Neural cell (in vitro differentiated cells): Measurements from ENCODE around the gene TRAPPC1. TPM values are rescaled to one million over a fixed set of nuclear protein-coding genes. Genes with fewer than 3 reads are reported as not detected.

Experiments used
- H2AFZ ChIP-seq: fragments of 200-600, 300-800 bp; sonication (generic), shearing (Covaris generic); 2 replicates; pipeline ENCODE4 v1.6.0; 2014; ENCODE audit warnings: low read depth, mild to moderate bottlenecking, antibody characterized with exemption, low read length, moderate library complexity
- H3F3A ChIP-seq: fragments of 200-600 bp; shearing (Covaris generic); 2 replicates; pipeline ENCODE4 v1.6.1; 2016; ENCODE audit warnings: mild to moderate bottlenecking, moderate library complexity, mixed read lengths, antibody characterized with exemption, low read length; ENCODE audit not compliant: insufficient read depth, poor library complexity, severe bottlenecking
- H3K27ac ChIP-seq: fragments of 200-600, 300-800 bp; sonication (generic), shearing (Covaris generic); 2 replicates; pipeline ENCODE4 v1.5.1; 2014; ENCODE audit warnings: mild to moderate bottlenecking, low read length, moderate library complexity
- H3K27me3 ChIP-seq: fragments of 300-800, 200-600 bp; sonication (generic), shearing (Covaris generic); 2 replicates; pipeline ENCODE4 v1.6.0; 2014; ENCODE audit warnings: mild to moderate bottlenecking, low read depth, low read length, moderate library complexity; ENCODE audit not compliant: insufficient read depth
- H3K36me3 ChIP-seq: fragments of 300-800, 200-600 bp; sonication (generic), shearing (Covaris generic); 2 replicates; pipeline ENCODE4 v1.5.1; 2014; ENCODE audit warnings: mild to moderate bottlenecking, antibody characterized with exemption, low read length, moderate library complexity; ENCODE audit not compliant: insufficient read depth
- H3K4me2 ChIP-seq: fragments of 300-800, 200-600 bp; sonication (generic), shearing (Covaris generic); 2 replicates; pipeline ENCODE4 v1.6.0; 2014; ENCODE audit warnings: mild to moderate bottlenecking, low read length
- H3K4me3 ChIP-seq: fragments of 300-800, 200-600 bp; sonication (generic), shearing (Covaris generic); 2 replicates; pipeline ENCODE4 v1.5.1; 2014; ENCODE audit warnings: mild to moderate bottlenecking, low read length, moderate library complexity
- H3K79me2 ChIP-seq: fragments of 200-600 bp; shearing (Covaris generic); replicated peaks from 2 replicates; pipeline ENCODE4 v1.6.0; 2014; ENCODE audit warnings: mild to moderate bottlenecking, low read length, moderate library complexity; ENCODE audit not compliant: insufficient read depth
- H3K9ac ChIP-seq: fragments of 300-800, 200-600 bp; sonication (generic), shearing (Covaris generic); 2 replicates; pipeline ENCODE4 v1.6.1; 2016; ENCODE audit warnings: mild to moderate bottlenecking, low read length, mixed read lengths
- H3K9me2 ChIP-seq: fragments of 200-600 bp; shearing (Covaris generic); 2 replicates; pipeline ENCODE4 v1.6.1; 2016; ENCODE audit warnings: mild to moderate bottlenecking, low read length, mixed read lengths; ENCODE audit not compliant: insufficient read depth
- H3K9me3 ChIP-seq: fragments of 200-600, 300-800 bp; sonication (generic), shearing (Covaris generic); 2 replicates; pipeline ENCODE4 v1.6.1; 2016; ENCODE audit warnings: mild to moderate bottlenecking, mixed run types, low read length, moderate library complexity, mixed read lengths
- H4K20me1 ChIP-seq: fragments of 200-600 bp; shearing (Covaris generic); 2 replicates; pipeline ENCODE4 v1.6.1; 2016; ENCODE audit warnings: mild to moderate bottlenecking, mixed run types; ENCODE audit not compliant: insufficient read depth
- EP300 ChIP-seq: fragments of 450-650 bp; conservative IDR thresholded peaks from 2 replicates; pipeline ENCODE4 v1.6.1; 2014; ENCODE audit warnings: antibody characterized with exemption, mild to moderate bottlenecking, moderate library complexity; ENCODE audit not compliant: poor library complexity, severe bottlenecking
- EZH2 ChIP-seq: fragments of 200-600, 300-800 bp; shearing (Covaris generic), sonication (generic); IDR thresholded peaks from 2 replicates; pipeline ENCODE4 v1.6.1; 2014; ENCODE audit warnings: antibody characterized with exemption, low read length, borderline replicate concordance, mild to moderate bottlenecking; ENCODE audit not compliant: insufficient read depth, poor library complexity, severe bottlenecking
- MXI1 ChIP-seq: fragments of 450-650 bp; conservative IDR thresholded peaks from 2 replicates; pipeline ENCODE4 v1.6.1; 2014; ENCODE audit warnings: antibody characterized with exemption, mild to moderate bottlenecking; ENCODE audit not compliant: poor library complexity, severe bottlenecking
- POLR2AphosphoS5 ChIP-seq: IDR thresholded peaks from 2 replicates; pipeline ENCODE4 v1.6.1; 2012
- RAD21 ChIP-seq: fragments of 450-650 bp; conservative IDR thresholded peaks from 2 replicates; pipeline ENCODE4 v1.6.1; 2014; ENCODE audit warnings: antibody characterized with exemption, mild to moderate bottlenecking, moderate library complexity
- SMC3 ChIP-seq: fragments of 450-650 bp; conservative IDR thresholded peaks from 2 replicates; pipeline ENCODE4 v1.6.1; 2014; ENCODE audit warnings: antibody characterized with exemption, mild to moderate bottlenecking, moderate library complexity; ENCODE audit not compliant: poor library complexity
- TAF1 ChIP-seq: IDR thresholded peaks from 2 replicates; pipeline ENCODE4 v1.6.1; 2012; ENCODE audit warnings: low read depth
- polyA plus RNA-seq: library from polyadenylated mRNA; depleted of rRNA; stranded (reverse); fragments of >200 nt; gene quantifications from 2 replicates; pipeline ENCODE4 v1.2.3, GENCODE V29; 2014
- TF ChIP-seq, protein P1 (sequence below): IDR thresholded peaks from 2 replicates; pipeline ENCODE4 v1.6.1; 2012; ENCODE audit warnings: borderline replicate concordance
- TF ChIP-seq, protein P2 (sequence below): fragments of 450-650 bp; IDR thresholded peaks from 2 replicates; pipeline ENCODE4 v1.5.1; 2014; ENCODE audit warnings: antibody characterized with exemption, mild to moderate bottlenecking, moderate library complexity; ENCODE audit not compliant: poor library complexity, severe bottlenecking

The TRAPPC1 gene
- polyA plus RNA-seq, 1 donor from 2014 or later, result 34.0 TPM

DNA sequence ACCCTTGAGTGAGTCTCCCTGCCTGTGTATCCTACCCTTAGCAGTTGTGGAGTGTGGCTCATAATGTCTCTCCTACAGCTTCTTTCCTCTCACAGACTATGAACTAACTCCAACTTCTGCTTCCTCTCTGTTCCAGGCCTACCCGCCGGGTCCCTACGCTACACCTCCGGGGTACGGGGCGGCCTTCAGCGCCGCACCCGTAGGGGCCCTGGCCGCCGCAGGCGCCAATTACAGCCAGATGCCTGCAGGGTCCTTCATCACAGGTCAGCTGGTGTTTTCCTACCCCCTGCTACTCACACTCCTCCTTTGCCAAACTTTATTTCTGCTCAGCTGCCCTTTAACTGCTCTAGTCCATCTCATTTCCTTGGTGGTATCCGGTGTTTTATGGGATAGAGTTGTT lies 21.0 kb downstream of the TRAPPC1 start:
- Histone ChIP-seq H3K4me3 (no peak overlapping the region), H3F3A (peaks cover 9% of the 10 kb centered on the region), H3K9ac (no peak overlapping the region), H3K36me3 (no peaks in the 10 kb centered on the region), H3K4me2 (no peak overlapping the region), H3K9me3 (no peaks in the 10 kb centered on the region), H4K20me1 (peaks cover 6% of the 10 kb centered on the region), H3K27ac (no peak overlapping the region), H3K27me3 (no peaks in the 10 kb centered on the region), H3K9me2 (no peaks in the 10 kb centered on the region), H2AFZ (no peak overlapping the region), H3K79me2 (no peaks in the 10 kb centered on the region)
- TF ChIP-seq RAD21, result no peak
- no peak for TF ChIP-seq TAF1
- TF ChIP-seq POLR2AphosphoS5, result no peak
- no peak for TF ChIP-seq EZH2
- TF ChIP-seq MXI1, result no peak
- TF ChIP-seq, protein P1, sequence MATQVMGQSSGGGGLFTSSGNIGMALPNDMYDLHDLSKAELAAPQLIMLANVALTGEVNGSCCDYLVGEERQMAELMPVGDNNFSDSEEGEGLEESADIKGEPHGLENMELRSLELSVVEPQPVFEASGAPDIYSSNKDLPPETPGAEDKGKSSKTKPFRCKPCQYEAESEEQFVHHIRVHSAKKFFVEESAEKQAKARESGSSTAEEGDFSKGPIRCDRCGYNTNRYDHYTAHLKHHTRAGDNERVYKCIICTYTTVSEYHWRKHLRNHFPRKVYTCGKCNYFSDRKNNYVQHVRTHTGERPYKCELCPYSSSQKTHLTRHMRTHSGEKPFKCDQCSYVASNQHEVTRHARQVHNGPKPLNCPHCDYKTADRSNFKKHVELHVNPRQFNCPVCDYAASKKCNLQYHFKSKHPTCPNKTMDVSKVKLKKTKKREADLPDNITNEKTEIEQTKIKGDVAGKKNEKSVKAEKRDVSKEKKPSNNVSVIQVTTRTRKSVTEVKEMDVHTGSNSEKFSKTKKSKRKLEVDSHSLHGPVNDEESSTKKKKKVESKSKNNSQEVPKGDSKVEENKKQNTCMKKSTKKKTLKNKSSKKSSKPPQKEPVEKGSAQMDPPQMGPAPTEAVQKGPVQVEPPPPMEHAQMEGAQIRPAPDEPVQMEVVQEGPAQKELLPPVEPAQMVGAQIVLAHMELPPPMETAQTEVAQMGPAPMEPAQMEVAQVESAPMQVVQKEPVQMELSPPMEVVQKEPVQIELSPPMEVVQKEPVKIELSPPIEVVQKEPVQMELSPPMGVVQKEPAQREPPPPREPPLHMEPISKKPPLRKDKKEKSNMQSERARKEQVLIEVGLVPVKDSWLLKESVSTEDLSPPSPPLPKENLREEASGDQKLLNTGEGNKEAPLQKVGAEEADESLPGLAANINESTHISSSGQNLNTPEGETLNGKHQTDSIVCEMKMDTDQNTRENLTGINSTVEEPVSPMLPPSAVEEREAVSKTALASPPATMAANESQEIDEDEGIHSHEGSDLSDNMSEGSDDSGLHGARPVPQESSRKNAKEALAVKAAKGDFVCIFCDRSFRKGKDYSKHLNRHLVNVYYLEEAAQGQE, result no peak
- TF ChIP-seq, protein P2, sequence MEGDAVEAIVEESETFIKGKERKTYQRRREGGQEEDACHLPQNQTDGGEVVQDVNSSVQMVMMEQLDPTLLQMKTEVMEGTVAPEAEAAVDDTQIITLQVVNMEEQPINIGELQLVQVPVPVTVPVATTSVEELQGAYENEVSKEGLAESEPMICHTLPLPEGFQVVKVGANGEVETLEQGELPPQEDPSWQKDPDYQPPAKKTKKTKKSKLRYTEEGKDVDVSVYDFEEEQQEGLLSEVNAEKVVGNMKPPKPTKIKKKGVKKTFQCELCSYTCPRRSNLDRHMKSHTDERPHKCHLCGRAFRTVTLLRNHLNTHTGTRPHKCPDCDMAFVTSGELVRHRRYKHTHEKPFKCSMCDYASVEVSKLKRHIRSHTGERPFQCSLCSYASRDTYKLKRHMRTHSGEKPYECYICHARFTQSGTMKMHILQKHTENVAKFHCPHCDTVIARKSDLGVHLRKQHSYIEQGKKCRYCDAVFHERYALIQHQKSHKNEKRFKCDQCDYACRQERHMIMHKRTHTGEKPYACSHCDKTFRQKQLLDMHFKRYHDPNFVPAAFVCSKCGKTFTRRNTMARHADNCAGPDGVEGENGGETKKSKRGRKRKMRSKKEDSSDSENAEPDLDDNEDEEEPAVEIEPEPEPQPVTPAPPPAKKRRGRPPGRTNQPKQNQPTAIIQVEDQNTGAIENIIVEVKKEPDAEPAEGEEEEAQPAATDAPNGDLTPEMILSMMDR, result no peak
- TF ChIP-seq SMC3, result no peak
- TF ChIP-seq EP300, result no peak

DNA sequence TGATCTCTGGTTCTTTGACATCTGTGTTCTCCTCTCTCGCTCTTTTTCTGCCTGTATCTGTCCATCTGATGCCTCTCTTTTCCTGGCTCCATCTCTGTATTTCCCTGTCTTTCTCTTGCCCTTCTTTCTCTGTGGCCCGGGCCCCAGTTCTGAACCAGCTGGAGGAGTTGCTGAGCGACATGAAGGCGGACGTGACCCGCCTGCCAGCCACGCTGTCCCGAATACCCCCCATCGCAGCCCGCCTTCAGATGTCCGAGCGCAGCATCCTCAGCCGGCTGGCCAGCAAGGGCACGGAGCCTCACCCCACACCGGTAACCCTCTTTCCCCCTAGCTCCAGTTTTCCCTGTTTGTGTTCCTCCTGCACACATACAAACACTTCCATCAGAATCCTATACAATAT lies 21.5 kb downstream of the TRAPPC1 start:
- no peak overlapping the region for H3K9ac ChIP-seq
- H3K9me2 ChIP-seq, result no peaks in the 10 kb centered on the region
- TF ChIP-seq EZH2 (no peak), TAF1 (no peak), POLR2AphosphoS5 (no peak), MXI1 (no peak), RAD21 (no peak), EP300 (no peak), SMC3 (no peak)
- TF ChIP-seq, protein P2, result no peak
- TF ChIP-seq, protein P1, result no peak
- H3K36me3 ChIP-seq, result no peaks in the 10 kb centered on the region
- H3K4me3 ChIP-seq, result no peak overlapping the region
- H4K20me1 ChIP-seq, result peaks cover 6% of the 10 kb centered on the region
- H3F3A ChIP-seq, result peaks cover 8% of the 10 kb centered on the region
- H3K27ac ChIP-seq, result no peak overlapping the region
- no peaks in the 10 kb centered on the region for H3K79me2 ChIP-seq
- no peaks in the 10 kb centered on the region for H3K9me3 ChIP-seq
- H3K4me2 ChIP-seq, result no peak overlapping the region
- H3K27me3 ChIP-seq, result no peaks in the 10 kb centered on the region
- H2AFZ ChIP-seq, result no peak overlapping the region
